IMR-90 (cell line): ENCODE measurements around the gene PATJ. TPM values are rescaled to one million over a fixed set of nuclear protein-coding genes. Genes with fewer than 3 reads are reported as not detected.

Source experiments
- ATAC-seq: fragments of 200-7000 bp; cut with Tn5 transposase; 2 replicates; pipeline ENCODE4 v1.9.1; 2020; ENCODE audit warnings: low read depth, mild to moderate bottlenecking, moderate library complexity
- BruUV-seq: library from RNA; stranded (reverse); fragments of 400-500 nt; replicated peaks from 2 replicates; lab custom pipeline; 2021; lab: Mats Ljungman, UMichigan
- CTCF ChIA-PET: fragments of 300-600 bp; formaldehyde crosslinking; extraction: SDS; loops from one replicate; lab custom pipeline; 2021; ENCODE audit warnings: antibody characterized with exemption; lab: Yijun Ruan, JAX
- POLR2A ChIA-PET: fragments of 300-600 bp; sonication (Branson Sonifier 250); formaldehyde crosslinking; loops from one replicate; lab custom pipeline; 2022; ENCODE audit warnings: antibody characterized with exemption; ENCODE audit not compliant: unreplicated experiment; lab: Charles Lee
- DNase-seq: peaks from one replicate; pipeline ENCODE4 v3.0.0; 2013
- H2AFZ ChIP-seq: replicated peaks from 2 replicates; pipeline ENCODE3; 2013; ENCODE audit warnings: low read length, mild to moderate bottlenecking; ENCODE audit not compliant: poor library complexity
- H2AK5ac ChIP-seq: 2 replicates; pipeline ENCODE4 v1.6.1; 2013; ENCODE audit warnings: low read depth, low read length, inconsistent platforms
- H2AK9ac ChIP-seq: replicated peaks from 2 replicates; pipeline ENCODE3; 2013; ENCODE audit warnings: mild to moderate bottlenecking, low read depth, low read length, moderate library complexity; ENCODE audit not compliant: poor library complexity
- H2BK120ac ChIP-seq: 2 replicates; pipeline ENCODE4 v1.6.1; 2013; ENCODE audit warnings: low read depth, low read length, inconsistent platforms
- H2BK15ac ChIP-seq: 3 replicates; pipeline ENCODE4 v1.6.1; 2013; ENCODE audit warnings: low read depth, low read length, inconsistent platforms
- H2BK20ac ChIP-seq: 2 replicates; pipeline ENCODE4 v1.6.1; 2013; ENCODE audit warnings: low read depth, mild to moderate bottlenecking, inconsistent platforms, low read length, moderate library complexity
- H2BK5ac ChIP-seq: 2 replicates; pipeline ENCODE4 v1.6.1; 2013; ENCODE audit warnings: mild to moderate bottlenecking, low read depth, low read length, inconsistent platforms; ENCODE audit not compliant: poor library complexity, severe bottlenecking
- H3K14ac ChIP-seq: replicated peaks from 2 replicates; pipeline ENCODE4 v1.6.1; 2013; ENCODE audit warnings: low read depth, low read length, inconsistent platforms
- H3K18ac ChIP-seq: 2 replicates; pipeline ENCODE4 v1.6.1; 2013; ENCODE audit warnings: low read depth, low read length, control low read depth
- H3K23ac ChIP-seq: 2 replicates; pipeline ENCODE4 v1.6.1; 2013; ENCODE audit warnings: low read depth, low read length, inconsistent platforms
- H3K27ac ChIP-seq: 2 replicates; pipeline ENCODE4 v1.5.1; 2013; ENCODE audit warnings: mild to moderate bottlenecking, control low read depth, low read length; ENCODE audit not compliant: insufficient read depth
- H3K27me3 ChIP-seq: 2 replicates; pipeline ENCODE4 v1.6.1; 2013; ENCODE audit warnings: low read length; ENCODE audit not compliant: control insufficient read depth, insufficient read depth
- H3K36me3 ChIP-seq: 2 replicates; pipeline ENCODE4 v1.6.1; 2013; ENCODE audit warnings: low read length, mixed read lengths; ENCODE audit not compliant: control insufficient read depth, insufficient read depth
- H3K4ac ChIP-seq: 2 replicates; pipeline ENCODE4 v1.6.1; 2013; ENCODE audit warnings: low read depth, low read length, inconsistent platforms
- H3K4me1 ChIP-seq: 2 replicates; pipeline ENCODE4 v1.6.1; 2013; ENCODE audit warnings: low read length, mixed read lengths; ENCODE audit not compliant: control insufficient read depth, insufficient read depth
- H3K4me2 ChIP-seq: 2 replicates; pipeline ENCODE4 v1.6.1; 2013; ENCODE audit warnings: low read depth, mild to moderate bottlenecking, control low read depth, low read length, moderate library complexity
- H3K4me3 ChIP-seq: 2 replicates; pipeline ENCODE4 v1.5.1; 2013; ENCODE audit warnings: low read depth, mild to moderate bottlenecking, control low read depth, low read length, moderate library complexity; ENCODE audit not compliant: insufficient read depth
- H3K56ac ChIP-seq: 2 replicates; pipeline ENCODE4 v1.6.1; 2013; ENCODE audit warnings: low read length, inconsistent platforms; ENCODE audit not compliant: insufficient read depth; ENCODE audit errors: extremely low read depth
- H3K79me1 ChIP-seq, 2 experiments: 2 replicates each; pipeline ENCODE4 v1.6.1; 2013; ENCODE audit warnings: low read length in 2 of 2, inconsistent platforms in 1 of 2, low read depth in 1 of 2
- H3K9ac ChIP-seq: 2 replicates; pipeline ENCODE4 v1.6.1; 2013; ENCODE audit warnings: low read depth, low read length, control low read depth
- H3K9me1 ChIP-seq: 2 replicates; pipeline ENCODE4 v1.6.1; 2013; ENCODE audit warnings: low read length, inconsistent platforms; ENCODE audit not compliant: insufficient read depth
- H3K9me3 ChIP-seq: 2 replicates; pipeline ENCODE4 v1.6.1; 2013; ENCODE audit warnings: low read length; ENCODE audit not compliant: control insufficient read depth, insufficient read depth
- H4K20me1 ChIP-seq: 2 replicates; pipeline ENCODE4 v1.6.1; 2013; ENCODE audit warnings: low read length, inconsistent platforms; ENCODE audit not compliant: insufficient read depth
- H4K5ac ChIP-seq: 2 replicates; pipeline ENCODE4 v1.6.1; 2013; ENCODE audit warnings: mild to moderate bottlenecking, low read depth, low read length, control low read depth
- H4K8ac ChIP-seq, 2 experiments: 2 replicates each; pipeline ENCODE4 v1.6.1; 2013; ENCODE audit warnings: low read depth in 2 of 2, low read length in 2 of 2, control low read depth in 1 of 2, inconsistent platforms in 1 of 2
- H4K91ac ChIP-seq: 2 replicates; pipeline ENCODE4 v1.6.1; 2013; ENCODE audit warnings: low read depth, low read length, inconsistent platforms; ENCODE audit not compliant: insufficient read depth
- CHD1 ChIP-seq: IDR thresholded peaks from 2 replicates; pipeline ENCODE4 v1.6.1; 2012; ENCODE audit warnings: low read depth, low read length, improper control_type of control experiment
- CTCF ChIP-seq: conservative IDR thresholded peaks from 2 replicates; pipeline ENCODE4 v1.5.1; 2012; ENCODE audit warnings: mild to moderate bottlenecking, low read depth, low read length, improper control_type of control experiment
- MAFK ChIP-seq: IDR thresholded peaks from 2 replicates; pipeline ENCODE4 v1.6.1; 2012; ENCODE audit warnings: low read depth, low read length, improper control_type of control experiment
- NFE2L2 ChIP-seq: fragments of 150-350 bp; IDR thresholded peaks from 2 replicates; pipeline ENCODE4 v1.6.1; 2016; ENCODE audit warnings: low read depth, mild to moderate bottlenecking, low read length
- WGBS, 2 experiments: methylation state at CpG; one replicate each; pipeline versions ENCODE4 v1.1.5 to v1.1.7; 2013; ENCODE audit warnings: missing lambda C conversion rate in 2 of 2; ENCODE audit not compliant: insufficient read length in 1 of 2; ENCODE audit errors: extremely low coverage in 2 of 2; 5-methylcytosine and 5-hydroxymethylcytosine counted together
- dilution Hi-C: fragments of 300-500 bp; cut with HindIII; formaldehyde crosslinking; loops from one replicate; pipeline ENCODE4 v1.14.3; 2018; ENCODE audit warnings: low sequenced_read_pairs; ENCODE audit not compliant: unreplicated experiment
- in situ Hi-C: fragments of 300-500 bp; cut with MboI; formaldehyde crosslinking; loops from 3 replicates; pipeline ENCODE4 v1.14.3; 2019; ENCODE audit warnings: low sequenced_read_pairs, inconsistent platforms, mixed read lengths
- intact Hi-C: fragments of 100-400 bp; cut with micrococcal nuclease; formaldehyde crosslinking; loops from 2 replicates; pipeline ENCODE4 v1.10.0; 2022
- polyA plus RNA-seq, 3 experiments: library from polyadenylated mRNA; depleted of rRNA; stranded (reverse); fragments of >200 nt; gene quantifications; 2 replicates each; pipeline ENCODE4 v1.2.3, GENCODE V29; 2012; ENCODE audit warnings: low replicate concordance in 1 of 3
- total RNA-seq: library from RNA; depleted of rRNA; stranded (reverse); fragments of >200 nt; gene quantifications from 2 replicates; pipeline ENCODE4 v1.2.3, GENCODE V29; 2012

The PATJ gene
- total and polyA plus RNA-seq, 2 of the 4 experiments (the other 2 are of a cell fraction) = 2.0 to 3.4 TPM

- DNase-seq = peak; percentile 35
- intact Hi-C loops = loop anchor here (10.0 kb wide), 1 partner anchor 672 kb away; no protein-coding TSS in a partner anchor
- no peak overlapping the region for H3K4me3 ChIP-seq
Measured at GRCh38 chr1:61746813-61747212, 4.5 kb downstream of the PATJ start.

More at GRCh38 chr1:61746813-61747212, 4.5 kb downstream of the PATJ start:
- Histone ChIP-seq H3K18ac (peak overlapping the region; percentile 77), H2BK20ac (peak overlapping the region; percentile 67), H3K14ac (peak overlapping the region; percentile 72; the same call in 1 of the 2 replicates), H3K9ac (no peak overlapping the region), H3K27me3 (no peaks in the 10 kb centered on the region), H4K20me1 (no peaks in the 10 kb centered on the region), H2BK120ac (peak overlapping the region; percentile 88), H3K79me1 (peaks cover 0 to 3% of the 10 kb centered on the region in 2 experiments; a peak in 1 of 4 replicates), H3K4ac (peak overlapping the region; percentile 15; the same call in 1 of the 2 replicates), H4K5ac (peak overlapping the region; percentile 63), H3K9me1 (no peaks in the 10 kb centered on the region), H3K23ac (peak overlapping the region; percentile 35; the same call in 1 of the 2 replicates), H3K27ac (no peak overlapping the region), H2BK5ac (peak overlapping the region; percentile 11), H3K4me1 (peaks cover 5% of the 10 kb centered on the region; the same call in 1 of the 2 replicates), H2BK15ac (no peak overlapping the region), H2AFZ (no peak overlapping the region), H3K56ac (no peak overlapping the region), H3K36me3 (no peaks in the 10 kb centered on the region), H4K91ac (peak overlapping the region; percentile 4; the same call in 1 of the 2 replicates), H3K9me3 (no peaks in the 10 kb centered on the region), H4K8ac (peak overlapping the region; percentile 13 to 31; a peak in 3 of 4 replicates), H3K4me2 (peak overlapping the region; percentile 2; the same call in 1 of the 2 replicates), H2AK5ac (no peak overlapping the region), H2AK9ac (no peak overlapping the region)
- TF ChIP-seq MAFK (peak; percentile 96), CHD1 (no peak), NFE2L2 (peak; percentile 100), CTCF (no peak)
- ChIA-PET POLR2A (no interaction called here), CTCF (no interaction called here)
- no peak for ATAC-seq
- WGBS, 2 experiments = no CpG with 5 or more reads among the region's 1 CpG
- dilution Hi-C loops = no loop called here
- in situ Hi-C loops = no loop called here
- BruUV-seq = no TSS peak
